GM12874 (cell line): Measurements from ENCODE around the gene RAB5A.

Source experiments
- CTCF ChIP-seq: IDR thresholded peaks from 2 replicates; pipeline ENCODE4 v1.5.1; 2011; ENCODE audit warnings: low read depth, mild to moderate bottlenecking, control low read depth, low read length, moderate library complexity; ENCODE audit not compliant: insufficient read depth

Gene RAB5A

GRCh38 chr3:19950316-19950715 is 3.4 kb downstream of the RAB5A start:
- TF ChIP-seq CTCF, result no peak

GRCh38 chr3:19954676-19955075 is 7.8 kb downstream of the RAB5A start:
- no peak for TF ChIP-seq CTCF

GRCh38 chr3:19959505-19959904 is 12.6 kb downstream of the RAB5A start:
- no peak for TF ChIP-seq CTCF

- TF ChIP-seq CTCF, result no peak
Observed at GRCh38 chr3:19960696-19961095, 13.8 kb downstream of the RAB5A start.

GRCh38 chr3:19961960-19962359 is 15.1 kb downstream of the RAB5A start:
- TF ChIP-seq CTCF, result no peak

GRCh38 chr3:19967208-19967607 is 20.3 kb downstream of the RAB5A start:
- no peak for TF ChIP-seq CTCF

GRCh38 chr3:19967812-19968211 is 20.9 kb downstream of the RAB5A start:
- TF ChIP-seq CTCF, result no peak

GRCh38 chr3:19970327-19970726 is 23.4 kb downstream of the RAB5A start:
- no peak for TF ChIP-seq CTCF
